HG02885 (cell line): ENCODE data around the gene STK4.
A peak's percentile ranks its signal among the peaks of the same experiment; 100 is the strongest.

Source experiments
- ATAC-seq: cut with Tn5 transposase; IDR thresholded peaks from one replicate; pipeline ENCODE4 v1.9.1; 2021; ENCODE audit warnings: mild to moderate bottlenecking; ENCODE audit not compliant: unreplicated experiment, poor library complexity

STK4 gene

GRCh38 chr20:44950368-44950767 lies 15.9 kb upstream of the STK4 start:
- no peak for ATAC-seq

- no peak for ATAC-seq
These were observed 13.6 kb upstream of the STK4 start for GRCh38 chr20:44952731-44953130.

GRCh38 chr20:44954211-44954610 lies 12.1 kb upstream of the STK4 start:
- no peak for ATAC-seq

- no peak for ATAC-seq
These were observed 11.0 kb upstream of the STK4 start for GRCh38 chr20:44955270-44955669.

- ATAC-seq = no peak
These were observed 9.9 kb upstream of the STK4 start for GRCh38 chr20:44956410-44956809.

GRCh38 chr20:44958276-44958675 lies 8.0 kb upstream of the STK4 start:
- no peak for ATAC-seq

- no peak for ATAC-seq
These were observed 7.2 kb upstream of the STK4 start for GRCh38 chr20:44959082-44959637.

- peak; percentile 33 for ATAC-seq
These were observed 6.6 kb upstream of the STK4 start for GRCh38 chr20:44959638-44960102.

- ATAC-seq = peak; percentile 91
These were observed 6.0 kb upstream of the STK4 start, which contains the start of gene TOMM34 for GRCh38 chr20:44960103-44960852. TSS of gene TOMM34 (minus strand) at chr20:44960397. CDS start at chr20:44960333, 64 bp downstream.

- ATAC-seq = no peak
These were observed 5.1 kb upstream of the STK4 start for GRCh38 chr20:44961011-44961869.

GRCh38 chr20:44961870-44962267 lies 4.4 kb upstream of the STK4 start:
- no peak for ATAC-seq

- no peak for ATAC-seq
These were observed 3.8 kb upstream of the STK4 start for GRCh38 chr20:44962483-44962882.

GRCh38 chr20:44963325-44964215 lies 2.7 kb upstream of the STK4 start:
- no peak for ATAC-seq

GRCh38 chr20:44965651-44966029 lies 672 bp upstream of the STK4 start:
- no peak for ATAC-seq

- ATAC-seq = no peak
These were observed 995 bp downstream of the STK4 start for GRCh38 chr20:44967207-44967807.

- no peak for ATAC-seq
These were observed 3.1 kb downstream of the STK4 start for GRCh38 chr20:44969300-44969894.

GRCh38 chr20:44970243-44970757 lies 4.0 kb downstream of the STK4 start:
- ATAC-seq = no peak

GRCh38 chr20:44973053-44973452 lies 6.7 kb downstream of the STK4 start:
- no peak for ATAC-seq

- no peak for ATAC-seq
These were observed 10.4 kb downstream of the STK4 start for GRCh38 chr20:44976698-44977097.
